SJCRH30 (cell line): ENCODE data around the gene MGMT. TPM values are rescaled to one million over a fixed set of nuclear protein-coding genes. Genes with fewer than 3 reads are reported as not detected.

Experiments used
- DNase-seq, 2 experiments: peaks; one replicate each; pipeline ENCODE4 v3.0.0-alpha.2; 2015 to 2020
- H3K27ac ChIP-seq: fragments of 250-450 bp; sonication (Bioruptor Pico); 2 replicates; pipeline ENCODE4 v1.5.1; 2020; ENCODE audit warnings: mild to moderate bottlenecking, moderate library complexity
- H3K27me3 ChIP-seq: fragments of 250-450 bp; sonication (Bioruptor Pico); 2 replicates; pipeline ENCODE4 v1.5.1; 2020; ENCODE audit warnings: mild to moderate bottlenecking, moderate library complexity
- H3K36me3 ChIP-seq: fragments of 250-450 bp; sonication (Bioruptor Pico); 2 replicates; pipeline ENCODE4 v1.5.1; 2020; ENCODE audit warnings: mild to moderate bottlenecking, moderate library complexity
- H3K4me1 ChIP-seq: fragments of 250-450 bp; sonication (Bioruptor Pico); 2 replicates; pipeline ENCODE4 v1.5.1; 2020; ENCODE audit warnings: mild to moderate bottlenecking, moderate library complexity
- H3K4me3 ChIP-seq: fragments of 250-450 bp; sonication (Bioruptor Pico); 2 replicates; pipeline ENCODE4 v1.5.1; 2020; ENCODE audit warnings: mild to moderate bottlenecking, moderate library complexity
- H3K9me3 ChIP-seq: fragments of 250-450 bp; sonication (Bioruptor Pico); replicated peaks from 2 replicates; pipeline ENCODE4 v1.5.1; 2020; ENCODE audit warnings: mild to moderate bottlenecking, moderate library complexity
- total RNA-seq: library from RNA; depleted of rRNA; stranded (reverse); fragments of >200 nt; shearing (Covaris generic); gene quantifications from 2 replicates; pipeline ENCODE4 v1.2.3, GENCODE V29; 2014

The MGMT gene
- total RNA-seq, 1 experiment from 2014 or later, result 1.5 TPM

DNA sequence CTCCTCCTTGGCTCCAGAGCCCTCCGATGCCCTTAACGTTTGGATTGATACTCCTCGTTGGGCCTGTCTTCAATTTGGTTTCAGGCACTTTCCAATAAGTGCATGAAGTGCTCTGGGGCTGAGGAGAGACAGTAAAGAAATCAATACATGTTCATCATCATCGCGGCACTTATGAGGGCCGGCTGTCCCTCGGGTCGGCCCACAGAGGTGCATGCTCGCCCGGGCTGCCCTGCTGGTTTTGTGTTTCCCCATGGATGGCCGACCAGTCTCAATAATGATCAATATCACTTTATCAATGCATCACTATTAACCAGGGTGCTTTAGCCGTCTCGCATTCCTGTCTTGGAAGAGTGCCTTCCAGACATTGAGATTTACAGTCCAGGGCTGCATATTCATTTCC lies 342.8 kb downstream of the MGMT start:
- Histone ChIP-seq H3K27me3 (no peaks in the 10 kb centered on the region), H3K4me1 (no peaks in the 10 kb centered on the region), H3K27ac (no peak overlapping the region), H3K4me3 (no peak overlapping the region), H3K9me3 (no peaks in the 10 kb centered on the region), H3K36me3 (no peaks in the 10 kb centered on the region)
- DNase-seq, result no peak

DNA sequence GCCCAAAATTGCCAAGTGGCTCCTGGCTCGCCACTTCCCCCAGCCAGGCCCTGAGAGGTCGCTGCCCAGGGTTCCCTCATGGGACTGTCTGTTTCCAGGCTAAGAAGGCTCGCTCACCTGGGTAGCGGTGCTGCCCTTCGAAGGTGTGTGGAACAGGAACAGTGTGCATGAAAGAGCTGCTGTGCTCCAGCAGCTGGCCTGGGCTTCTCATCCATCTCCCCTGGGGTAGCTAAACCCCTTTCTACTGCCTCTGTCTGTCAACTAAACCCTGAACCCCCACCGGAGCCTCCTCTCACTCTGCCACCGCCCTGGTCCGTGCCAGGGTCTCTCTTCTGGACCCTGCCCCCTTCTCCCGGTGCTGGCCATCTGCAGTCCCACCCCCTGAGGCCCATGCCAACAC lies 344.2 kb downstream of the MGMT start:
- no peaks in the 10 kb centered on the region for H3K9me3 ChIP-seq
- no peaks in the 10 kb centered on the region for H3K4me1 ChIP-seq
- no peaks in the 10 kb centered on the region for H3K36me3 ChIP-seq
- DNase-seq, result no peak
- no peak overlapping the region for H3K27ac ChIP-seq
- H3K27me3 ChIP-seq, result no peaks in the 10 kb centered on the region
- H3K4me3 ChIP-seq, result no peak overlapping the region

DNA sequence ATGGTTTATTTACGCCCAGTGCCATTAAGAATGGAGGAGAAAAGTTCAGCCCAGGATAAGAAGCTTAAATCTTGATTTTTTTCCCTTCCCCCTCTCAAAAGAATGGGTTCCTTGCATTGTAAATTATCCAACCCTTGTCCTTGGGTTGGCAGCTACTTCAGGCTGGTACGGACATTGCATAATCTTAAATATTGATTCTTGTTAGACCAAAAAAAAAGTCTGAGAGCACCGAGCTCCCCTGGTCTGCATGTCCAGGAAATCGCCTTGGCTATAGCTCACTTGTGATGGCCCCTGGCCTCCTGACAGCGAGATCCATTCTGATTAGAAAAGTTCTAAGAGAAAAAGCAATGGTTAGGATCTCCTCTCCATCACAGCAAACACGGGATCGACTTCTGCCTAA lies 345.4 kb downstream of the MGMT start:
- H3K27ac ChIP-seq, result no peak overlapping the region
- DNase-seq, result no peak
- H3K36me3 ChIP-seq, result no peaks in the 10 kb centered on the region
- H3K4me3 ChIP-seq, result no peak overlapping the region
- no peaks in the 10 kb centered on the region for H3K9me3 ChIP-seq
- H3K27me3 ChIP-seq, result no peaks in the 10 kb centered on the region
- no peaks in the 10 kb centered on the region for H3K4me1 ChIP-seq

DNA sequence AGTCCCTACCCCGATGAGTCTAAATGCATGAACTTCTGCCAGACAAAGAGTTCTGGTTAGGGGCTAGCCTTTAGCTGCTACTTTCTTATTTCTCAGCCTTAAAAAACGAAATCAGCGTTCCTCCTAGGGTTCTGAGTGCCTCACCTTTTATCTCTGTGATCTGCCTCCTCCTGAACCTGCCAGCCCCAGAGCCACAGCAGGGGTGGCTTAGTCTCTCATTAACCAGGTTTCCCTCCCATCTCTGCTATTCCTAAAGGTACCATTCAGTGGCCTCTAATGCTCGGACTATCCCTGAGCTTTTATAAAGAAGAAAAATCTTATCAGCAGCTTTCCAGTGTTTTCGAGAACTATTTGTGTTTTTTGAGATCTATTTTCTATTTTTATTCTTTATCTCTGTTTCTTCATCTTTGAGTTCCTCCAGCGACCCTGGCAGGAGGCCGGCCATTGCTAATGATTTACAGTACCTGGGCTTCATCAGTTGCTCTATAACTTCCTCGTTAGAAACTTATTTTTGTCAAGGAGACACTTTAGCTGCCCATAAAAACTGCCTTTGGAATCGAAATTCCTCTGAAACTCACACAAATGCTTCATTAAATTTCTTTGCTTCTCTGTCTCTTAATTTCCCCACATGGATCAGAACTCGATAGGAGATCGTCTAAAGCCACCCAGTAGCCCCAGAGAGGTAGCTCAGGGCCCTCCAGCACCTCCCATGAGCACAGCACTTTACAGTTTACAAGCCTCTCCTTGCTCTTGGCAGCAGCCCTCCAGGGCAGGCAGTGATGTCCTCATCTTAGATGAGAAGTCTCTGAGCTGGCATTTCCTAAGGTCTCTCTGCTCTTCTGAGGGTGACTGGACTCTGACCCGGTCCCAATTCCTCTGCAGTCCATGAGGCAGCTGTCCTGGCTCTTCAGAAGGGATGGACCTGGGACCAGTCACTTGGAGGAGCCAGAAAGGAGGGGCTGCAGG lies 347.9 kb downstream of the MGMT start:
- Histone ChIP-seq H3K27ac (no peak overlapping the region), H3K27me3 (no peaks in the 10 kb centered on the region), H3K4me3 (no peak overlapping the region), H3K36me3 (no peaks in the 10 kb centered on the region), H3K9me3 (no peaks in the 10 kb centered on the region), H3K4me1 (no peaks in the 10 kb centered on the region)
- no peak for DNase-seq

DNA sequence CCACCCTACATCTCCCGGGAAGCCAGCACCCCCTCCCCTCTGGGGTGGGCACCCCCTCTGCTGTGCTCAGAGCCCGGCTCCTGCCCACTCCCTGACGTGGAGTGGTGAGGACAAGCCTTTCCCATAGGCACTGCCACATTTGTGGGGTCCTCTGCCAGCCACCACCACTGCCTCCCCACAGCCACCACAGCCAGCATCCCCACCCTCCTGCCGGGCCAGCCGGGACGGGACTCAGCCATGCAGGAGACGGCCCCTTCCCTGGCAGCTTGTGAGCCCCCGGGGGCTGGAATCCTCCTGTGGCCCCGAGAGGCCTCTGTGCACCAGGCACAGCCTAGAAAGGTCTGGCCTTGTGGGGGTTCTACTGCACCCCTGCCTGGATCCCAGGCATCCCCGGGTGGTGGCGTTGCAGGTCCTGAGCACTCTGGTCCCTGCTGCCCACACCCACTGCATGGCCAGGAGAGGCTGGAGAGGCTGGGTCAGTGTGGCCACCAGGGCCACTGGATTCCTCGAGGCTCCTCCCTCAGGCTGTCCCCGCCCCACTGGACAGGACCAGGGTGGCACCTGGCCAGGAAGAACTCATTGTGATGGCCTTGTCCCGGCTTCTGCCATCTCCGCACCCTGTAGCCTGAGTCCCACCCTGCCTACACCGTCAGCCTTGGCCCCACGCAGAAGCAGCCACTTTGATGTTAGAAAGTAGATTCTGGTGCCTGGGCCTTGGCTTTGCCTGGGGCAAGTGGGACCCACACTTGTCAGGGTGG lies 349.0 kb downstream of the MGMT start:
- no peak overlapping the region for H3K4me3 ChIP-seq
- no peaks in the 10 kb centered on the region for H3K9me3 ChIP-seq
- H3K4me1 ChIP-seq, result no peaks in the 10 kb centered on the region
- no peak for DNase-seq
- H3K27ac ChIP-seq, result no peak overlapping the region
- H3K36me3 ChIP-seq, result no peaks in the 10 kb centered on the region
- H3K27me3 ChIP-seq, result no peaks in the 10 kb centered on the region

DNA sequence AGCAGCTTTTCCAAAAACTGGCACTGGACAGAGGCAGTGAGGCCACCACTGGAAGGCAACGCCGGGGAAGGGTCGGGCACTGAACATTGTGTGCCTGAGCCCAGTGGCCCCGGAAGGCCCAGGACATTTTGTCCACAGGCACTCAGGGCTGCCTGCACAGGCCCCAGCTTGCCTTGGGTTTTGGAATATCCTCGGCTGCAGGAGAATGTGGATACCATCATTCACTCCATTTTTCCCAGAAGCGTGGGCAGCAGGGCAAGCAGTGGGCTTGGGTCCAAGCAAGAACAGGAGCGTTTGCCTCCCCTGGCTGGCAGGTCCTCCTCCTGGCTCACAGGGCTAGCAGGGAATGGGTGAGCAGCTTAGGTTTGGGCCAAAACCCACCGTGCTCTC lies 349.6 kb downstream of the MGMT start:
- Histone ChIP-seq H3K4me3 (no peak overlapping the region), H3K36me3 (no peaks in the 10 kb centered on the region), H3K27ac (no peak overlapping the region), H3K9me3 (no peaks in the 10 kb centered on the region), H3K4me1 (no peaks in the 10 kb centered on the region), H3K27me3 (no peaks in the 10 kb centered on the region)
- no peak for DNase-seq
